ENCODE data around the gene DCN.
"Not testable (repeated sequence)": the region's sequence is repeated elsewhere in the genome, so short reads cannot be mapped to it uniquely, and the experiment has no call there.

The DCN gene

GRCh38 chr12:91182636-91183455, at the start of gene DCN:
Gene DCN, minus strand, starts transcription at chr12:91182817. Its CDS starts 4,265 bp downstream, at chr12:91178552.
- DNase-seq (ENCODE audit: low read depth): no peak

- no peak for DNase-seq (ENCODE audit: low read depth)
Observed at GRCh38 chr12:91230841-91231240, 48.2 kb upstream of the DCN start.

- no peak for DNase-seq (ENCODE audit: low read depth)
Observed at GRCh38 chr12:91226951-91227350, 44.3 kb upstream of the DCN start.

- no peak for DNase-seq (ENCODE audit: low read depth)
Observed at GRCh38 chr12:91225316-91225715, 42.7 kb upstream of the DCN start.

- DNase-seq (ENCODE audit: low read depth): no peak
Observed at GRCh38 chr12:91224401-91224800, 41.8 kb upstream of the DCN start.

- no peak for DNase-seq (ENCODE audit: low read depth)
Observed at GRCh38 chr12:91222746-91223145, 40.1 kb upstream of the DCN start.

GRCh38 chr12:91219919-91220318, 37.3 kb upstream of the DCN start:
- no peak for DNase-seq (ENCODE audit: low read depth)

GRCh38 chr12:91219511-91219910, 36.9 kb upstream of the DCN start:
- no peak for DNase-seq (ENCODE audit: low read depth)

- DNase-seq (ENCODE audit: low read depth): no peak
Observed at GRCh38 chr12:91216871-91217270, 34.3 kb upstream of the DCN start.

- DNase-seq (ENCODE audit: low read depth): no peak
Observed at GRCh38 chr12:91215940-91216454, 33.4 kb upstream of the DCN start.

GRCh38 chr12:91211866-91212265, 29.2 kb upstream of the DCN start:
- no peak for DNase-seq (ENCODE audit: low read depth)

- DNase-seq (ENCODE audit: low read depth): no peak
Observed at GRCh38 chr12:91210618-91211017, 28.0 kb upstream of the DCN start.

GRCh38 chr12:91210144-91210543, 27.5 kb upstream of the DCN start:
- DNase-seq (ENCODE audit: low read depth): no peak

GRCh38 chr12:91207301-91207700, 24.7 kb upstream of the DCN start:
- DNase-seq (ENCODE audit: low read depth): not testable (repeated sequence)

GRCh38 chr12:91205811-91206210, 23.2 kb upstream of the DCN start:
- DNase-seq (ENCODE audit: low read depth): no peak

GRCh38 chr12:91204421-91204820, 21.8 kb upstream of the DCN start:
- no peak for DNase-seq (ENCODE audit: low read depth)

GRCh38 chr12:91203610-91204009, 21.0 kb upstream of the DCN start:
- DNase-seq (ENCODE audit: low read depth): no peak

- no peak for DNase-seq (ENCODE audit: low read depth)
Observed at GRCh38 chr12:91202390-91202789, 19.8 kb upstream of the DCN start.

GRCh38 chr12:91196436-91196835, 13.8 kb upstream of the DCN start:
- DNase-seq (ENCODE audit: low read depth): no peak

GRCh38 chr12:91194500-91194899, 11.9 kb upstream of the DCN start:
- no peak for DNase-seq (ENCODE audit: low read depth)

GRCh38 chr12:91191513-91192111, 9.0 kb upstream of the DCN start:
- DNase-seq (ENCODE audit: low read depth): no peak

GRCh38 chr12:91189516-91189915, 6.9 kb upstream of the DCN start:
- DNase-seq (ENCODE audit: low read depth): no peak

GRCh38 chr12:91188778-91189177, 6.2 kb upstream of the DCN start:
- no peak for DNase-seq (ENCODE audit: low read depth)

GRCh38 chr12:91186156-91186555, 3.5 kb upstream of the DCN start:
- DNase-seq (ENCODE audit: low read depth): no peak
